Fibroblast of pulmonary artery (primary cell): Measurements from ENCODE around the gene ZDHHC18.

Experiments used
- DNase-seq: peaks from one replicate; pipeline ENCODE4 v3.0.0-alpha.2; 2010; ENCODE audit warnings: low read depth
- H3K4me3 ChIP-seq: replicated peaks from 2 replicates; pipeline ENCODE4 v1.5.1; 2011; ENCODE audit warnings: low read depth, mild to moderate bottlenecking, control low read depth, low read length, moderate library complexity
- TF ChIP-seq, protein P1 (sequence below): IDR thresholded peaks from 2 replicates; pipeline ENCODE4 v1.5.1; 2011; ENCODE audit warnings: mild to moderate bottlenecking, control low read depth, low read length, inconsistent platforms; ENCODE audit errors: missing control alignments

ZDHHC18 gene

DNA sequence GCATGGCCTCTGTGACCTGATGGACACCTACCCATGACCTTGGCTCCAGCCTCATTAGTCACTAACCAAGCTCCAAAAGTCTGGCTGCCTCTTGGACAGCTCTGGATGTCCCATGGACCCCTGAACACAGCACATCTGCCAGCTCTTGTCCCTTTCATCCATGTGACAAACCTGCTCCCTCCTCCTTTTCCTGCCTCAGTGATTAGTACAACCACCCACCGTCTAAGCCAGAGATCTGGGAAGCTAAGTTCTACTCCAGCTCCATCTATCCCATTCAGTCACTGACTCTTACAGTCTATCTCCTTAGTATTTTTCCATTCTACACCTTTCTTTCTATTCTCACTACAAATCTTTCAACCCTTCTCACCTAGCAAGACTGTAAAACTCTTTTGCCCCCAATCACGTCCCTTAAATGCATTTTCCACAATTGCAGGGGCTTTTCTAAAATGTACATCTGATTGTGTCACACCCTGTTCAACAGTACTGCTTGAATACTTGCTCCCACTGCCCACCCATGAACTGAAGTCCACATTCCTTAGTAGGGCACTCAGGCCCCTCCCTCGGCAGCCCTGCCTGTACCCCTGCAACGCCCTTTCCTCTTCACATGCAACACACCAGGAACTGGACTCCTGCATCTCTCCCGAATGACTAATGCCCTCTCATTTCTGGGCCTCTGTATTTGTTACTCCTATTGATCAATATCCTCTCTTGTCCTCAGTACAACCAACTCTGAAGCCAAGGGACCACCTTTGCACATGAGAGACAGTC lies 56.4 kb downstream of the ZDHHC18 start:
- TF ChIP-seq, protein P1, sequence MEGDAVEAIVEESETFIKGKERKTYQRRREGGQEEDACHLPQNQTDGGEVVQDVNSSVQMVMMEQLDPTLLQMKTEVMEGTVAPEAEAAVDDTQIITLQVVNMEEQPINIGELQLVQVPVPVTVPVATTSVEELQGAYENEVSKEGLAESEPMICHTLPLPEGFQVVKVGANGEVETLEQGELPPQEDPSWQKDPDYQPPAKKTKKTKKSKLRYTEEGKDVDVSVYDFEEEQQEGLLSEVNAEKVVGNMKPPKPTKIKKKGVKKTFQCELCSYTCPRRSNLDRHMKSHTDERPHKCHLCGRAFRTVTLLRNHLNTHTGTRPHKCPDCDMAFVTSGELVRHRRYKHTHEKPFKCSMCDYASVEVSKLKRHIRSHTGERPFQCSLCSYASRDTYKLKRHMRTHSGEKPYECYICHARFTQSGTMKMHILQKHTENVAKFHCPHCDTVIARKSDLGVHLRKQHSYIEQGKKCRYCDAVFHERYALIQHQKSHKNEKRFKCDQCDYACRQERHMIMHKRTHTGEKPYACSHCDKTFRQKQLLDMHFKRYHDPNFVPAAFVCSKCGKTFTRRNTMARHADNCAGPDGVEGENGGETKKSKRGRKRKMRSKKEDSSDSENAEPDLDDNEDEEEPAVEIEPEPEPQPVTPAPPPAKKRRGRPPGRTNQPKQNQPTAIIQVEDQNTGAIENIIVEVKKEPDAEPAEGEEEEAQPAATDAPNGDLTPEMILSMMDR, result no peak
- DNase-seq, result no peak
- H3K4me3 ChIP-seq, result no peak overlapping the region

DNA sequence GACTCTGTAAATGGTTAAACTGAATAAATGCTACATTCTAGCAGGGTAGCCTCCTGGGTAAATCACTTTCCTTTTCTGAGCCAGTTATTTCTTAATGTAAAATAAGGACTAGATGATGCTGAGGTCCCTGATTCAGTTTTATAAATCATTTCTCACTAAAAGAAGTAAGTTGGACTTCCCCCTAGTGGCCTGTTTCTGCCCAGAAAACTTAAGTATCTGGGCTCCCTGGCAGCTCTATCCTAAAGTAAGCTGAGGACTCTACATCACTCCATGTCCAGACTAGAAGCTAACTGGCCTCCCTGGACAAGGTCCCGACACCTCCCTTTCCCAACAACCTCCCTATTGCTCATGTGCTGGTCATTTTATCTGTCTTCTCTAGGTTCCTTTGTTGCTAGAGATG lies 60.6 kb downstream of the ZDHHC18 start:
- peak; percentile 63 for DNase-seq
- TF ChIP-seq, protein P1, result peak; percentile 64
- H3K4me3 ChIP-seq, result no peak overlapping the region

DNA sequence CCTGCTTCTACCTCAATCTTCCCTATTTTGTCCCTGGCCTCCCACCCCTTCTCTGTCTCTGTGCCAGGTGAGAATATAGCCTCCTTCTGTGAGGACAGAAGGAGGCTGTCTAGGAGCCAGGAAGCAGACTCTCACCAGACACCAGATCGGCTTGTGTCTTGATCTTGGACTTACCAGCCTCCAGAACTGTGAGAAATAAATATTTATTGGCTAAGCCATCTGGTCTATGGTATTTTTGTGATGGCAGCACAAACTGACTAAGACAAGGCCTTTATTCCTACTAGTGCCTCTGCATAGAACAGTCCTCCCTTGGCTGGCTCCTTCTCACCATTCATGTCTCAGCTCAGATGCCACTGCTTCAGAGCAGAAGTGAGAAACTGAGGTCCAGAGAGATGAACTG lies 61.7 kb downstream of the ZDHHC18 start:
- no peak overlapping the region for H3K4me3 ChIP-seq
- DNase-seq, result no peak
- TF ChIP-seq, protein P1, result no peak

DNA sequence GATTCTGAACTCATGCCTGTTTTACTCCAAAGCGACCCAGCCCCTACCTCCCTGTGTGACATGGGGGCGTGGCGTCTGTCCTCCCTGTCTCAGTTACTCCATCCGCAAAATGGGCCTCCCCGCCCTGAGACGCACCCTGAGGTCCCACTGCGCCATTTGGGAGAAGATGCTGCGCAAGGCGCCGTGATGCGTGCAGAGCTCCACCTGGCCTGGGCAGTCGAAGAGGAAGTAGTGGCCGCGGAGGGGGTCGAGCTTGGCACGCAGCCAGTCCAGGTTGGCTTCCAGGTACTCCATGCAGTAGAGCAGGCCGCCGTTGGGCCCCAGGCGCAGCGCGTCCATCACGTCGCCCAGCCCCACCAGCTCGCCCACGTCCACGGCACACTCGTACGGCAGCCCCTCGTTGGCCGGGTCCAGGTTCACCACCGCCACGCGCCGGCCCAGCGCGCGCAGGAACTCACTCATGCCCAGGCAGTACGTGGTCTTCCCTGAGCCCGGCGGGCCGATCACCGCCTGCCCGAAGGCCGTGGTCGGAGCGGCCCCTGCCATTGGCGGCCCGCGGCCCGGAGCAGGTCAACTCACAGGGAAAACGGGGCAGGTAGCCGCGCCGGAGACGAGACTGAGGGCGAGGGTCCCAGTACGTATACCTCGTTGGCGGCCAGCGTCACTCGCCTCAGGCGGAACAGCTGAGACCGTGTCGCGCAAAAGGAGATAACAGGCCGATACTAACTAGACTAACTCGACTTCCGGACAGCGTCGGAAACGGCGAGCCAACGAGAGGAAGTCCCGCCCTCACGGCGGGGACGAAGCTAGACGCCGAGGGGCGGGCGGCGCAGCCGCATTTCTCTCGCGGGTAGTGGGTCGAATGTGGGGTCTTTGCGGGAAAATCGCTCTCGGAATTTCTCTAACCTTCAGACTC lies 63.3 kb downstream of the ZDHHC18 start, which contains the start of gene GPN2:
GPN2 (minus strand) TSS at position 733 of the 916 bp plus-strand sequence; CDS start at position 546, 187 bp downstream.
- DNase-seq, result peak; percentile 77
- H3K4me3 ChIP-seq, result peak within 1 kb of the TSS; percentile 74
- TF ChIP-seq, protein P1, result no peak

DNA sequence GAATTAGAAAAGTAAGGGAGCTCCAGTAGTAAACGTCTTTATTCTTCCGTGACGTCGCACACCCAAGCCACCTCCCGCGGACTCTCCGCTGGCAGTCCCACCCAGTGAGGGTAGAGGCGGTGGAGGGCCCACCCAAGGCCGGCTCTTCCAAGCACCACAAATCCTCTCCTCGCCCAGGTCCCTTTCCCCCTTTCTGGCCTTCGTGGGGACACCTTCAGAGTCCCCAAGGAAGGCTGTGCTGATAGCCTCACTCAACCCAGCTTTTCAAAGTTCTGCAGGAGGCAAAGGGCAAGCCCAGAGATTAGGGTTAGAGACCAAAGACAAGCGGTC lies 63.9 kb downstream of the ZDHHC18 start:
- H3K4me3 ChIP-seq, result peak overlapping the region; percentile 74
- no peak for DNase-seq
- TF ChIP-seq, protein P1, result no peak

DNA sequence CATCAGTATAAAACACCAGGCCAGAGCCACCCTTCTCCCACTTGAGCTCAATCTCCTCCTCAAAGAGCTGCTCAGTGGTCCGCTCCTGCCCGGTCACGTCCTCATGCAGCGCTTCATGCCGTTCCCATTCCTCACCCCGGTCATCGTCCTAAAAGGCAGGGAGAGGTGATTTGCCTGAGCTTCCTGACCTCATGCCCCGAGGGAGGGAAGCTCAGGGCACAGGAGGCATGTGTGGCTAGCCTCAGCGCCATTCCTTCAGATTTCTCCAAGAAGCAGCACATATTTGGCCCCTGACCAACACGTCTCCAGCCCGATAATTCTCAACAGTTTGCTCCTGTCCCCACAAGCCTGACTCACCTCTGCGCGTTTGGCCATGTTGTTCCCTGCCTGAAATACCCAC lies 67.8 kb downstream of the ZDHHC18 start:
- no peak for DNase-seq
- no peak overlapping the region for H3K4me3 ChIP-seq
- TF ChIP-seq, protein P1, result no peak
